Right atrium auricular region (tissue), 2 donors: Measurements from ENCODE around the gene SPOCK2. TPM values are rescaled to one million over a fixed set of nuclear protein-coding genes. Genes with fewer than 3 reads are reported as not detected.
A peak's percentile ranks its signal among the peaks of the same experiment; 100 is the strongest.

ENCODE experiments used
- DNase-seq: peaks from one replicate; pipeline ENCODE4 v3.0.0-alpha.2; 2019; ENCODE audit warnings: low spot score
- H3K27ac ChIP-seq, 2 donors: fragments of 200-600 bp; sonication (generic); 1 replicate in 1 of 2; 2 replicates in 1 of 2; pipeline ENCODE4 v1.5.1; 2016 to 2019
- H3K27me3 ChIP-seq, 2 donors: fragments of 200-600 bp; sonication (generic); one replicate each; pipeline versions ENCODE4 v1.5.1 to v1.6.0; 2017 to 2019
- H3K36me3 ChIP-seq: fragments of 200-600 bp; sonication (generic); one replicate; pipeline ENCODE4 v1.5.1; 2016
- H3K4me1 ChIP-seq, 2 donors: fragments of 200-600 bp; sonication (generic); one replicate each; pipeline versions ENCODE4 v1.5.1 to v1.6.0; 2017 to 2019
- H3K4me3 ChIP-seq, 2 donors: fragments of 200-600 bp; sonication (generic); 1 replicate in 1 of 2; 2 replicates in 1 of 2; pipeline ENCODE4 v1.5.1; 2017 to 2019; ENCODE audit warnings: mild to moderate bottlenecking in 1 of 2, moderate library complexity in 1 of 2
- H3K9me3 ChIP-seq, 2 donors: fragments of 200-600 bp; sonication (generic); one replicate each; pipeline ENCODE4 v1.5.1; 2019
- total RNA-seq, 2 donors: library from RNA; depleted of rRNA; stranded (reverse); fragments of >200 nt; gene quantifications; one replicate each; pipeline ENCODE4 v1.1.0, GENCODE V29; 2016
- TF ChIP-seq, protein P1 (sequence below), 2 donors: fragments of 200-600 bp; sonication (generic); IDR thresholded peaks; one replicate each; pipeline ENCODE4 v1.5.1; 2019; ENCODE audit warnings: antibody characterized with exemption in 2 of 2

The SPOCK2 gene
- total RNA-seq, 2 donors from 2014 or later = 19.3 to 19.8 TPM

DNA sequence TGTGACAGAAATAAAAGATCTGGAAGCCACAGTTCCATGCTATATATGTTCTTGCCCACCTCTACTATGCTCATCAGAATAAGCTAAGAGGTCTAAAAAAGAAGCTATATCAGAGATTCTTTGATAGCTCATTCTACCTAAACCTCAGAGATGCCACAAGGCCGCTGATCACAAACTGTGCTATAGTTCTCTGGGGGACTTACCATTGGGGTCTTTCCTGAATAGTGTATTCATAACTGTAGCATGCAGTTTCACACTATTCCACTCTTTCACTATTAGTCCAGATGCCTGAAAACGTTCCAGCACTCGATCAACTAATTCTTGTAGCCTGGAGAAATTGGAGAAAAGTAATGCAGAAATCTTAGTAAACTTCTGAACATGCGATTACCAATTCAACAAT lies 44.5 kb upstream of the SPOCK2 start:
- TF ChIP-seq, protein P1, sequence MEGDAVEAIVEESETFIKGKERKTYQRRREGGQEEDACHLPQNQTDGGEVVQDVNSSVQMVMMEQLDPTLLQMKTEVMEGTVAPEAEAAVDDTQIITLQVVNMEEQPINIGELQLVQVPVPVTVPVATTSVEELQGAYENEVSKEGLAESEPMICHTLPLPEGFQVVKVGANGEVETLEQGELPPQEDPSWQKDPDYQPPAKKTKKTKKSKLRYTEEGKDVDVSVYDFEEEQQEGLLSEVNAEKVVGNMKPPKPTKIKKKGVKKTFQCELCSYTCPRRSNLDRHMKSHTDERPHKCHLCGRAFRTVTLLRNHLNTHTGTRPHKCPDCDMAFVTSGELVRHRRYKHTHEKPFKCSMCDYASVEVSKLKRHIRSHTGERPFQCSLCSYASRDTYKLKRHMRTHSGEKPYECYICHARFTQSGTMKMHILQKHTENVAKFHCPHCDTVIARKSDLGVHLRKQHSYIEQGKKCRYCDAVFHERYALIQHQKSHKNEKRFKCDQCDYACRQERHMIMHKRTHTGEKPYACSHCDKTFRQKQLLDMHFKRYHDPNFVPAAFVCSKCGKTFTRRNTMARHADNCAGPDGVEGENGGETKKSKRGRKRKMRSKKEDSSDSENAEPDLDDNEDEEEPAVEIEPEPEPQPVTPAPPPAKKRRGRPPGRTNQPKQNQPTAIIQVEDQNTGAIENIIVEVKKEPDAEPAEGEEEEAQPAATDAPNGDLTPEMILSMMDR (IDR thresholded peaks at IDR 0.05) = no peak
- Histone ChIP-seq H3K36me3 (no peaks in the 10 kb centered on the region), H3K4me1 (no peaks in the 10 kb centered on the region), H3K4me3 (no peak overlapping the region), H3K9me3 (no peaks in the 10 kb centered on the region), H3K27ac (no peak overlapping the region), H3K27me3 (no peaks in the 10 kb centered on the region)
- no peak for DNase-seq

DNA sequence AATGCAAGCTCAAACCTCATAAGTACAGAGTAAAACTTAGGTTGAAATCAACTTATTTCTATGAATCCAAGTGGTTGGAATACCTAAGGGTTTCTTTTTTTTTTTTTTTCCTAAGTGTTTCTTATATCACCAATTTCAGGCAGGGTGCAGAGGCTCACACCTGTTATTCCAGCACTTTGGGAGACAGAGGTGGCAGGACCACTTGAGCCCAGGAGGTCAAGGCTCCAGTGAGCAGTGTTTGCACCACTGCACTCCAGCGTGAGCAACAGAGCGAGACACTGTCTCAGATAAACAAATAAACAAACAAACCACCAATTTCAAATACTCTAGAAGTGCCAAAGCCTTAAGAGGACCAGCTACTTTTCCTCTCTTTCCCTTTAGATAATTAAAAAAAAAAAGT lies 39.2 kb upstream of the SPOCK2 start:
- no peaks in the 10 kb centered on the region for H3K4me1 ChIP-seq
- TF ChIP-seq, protein P1 (IDR thresholded peaks at IDR 0.05) = no peak

DNA sequence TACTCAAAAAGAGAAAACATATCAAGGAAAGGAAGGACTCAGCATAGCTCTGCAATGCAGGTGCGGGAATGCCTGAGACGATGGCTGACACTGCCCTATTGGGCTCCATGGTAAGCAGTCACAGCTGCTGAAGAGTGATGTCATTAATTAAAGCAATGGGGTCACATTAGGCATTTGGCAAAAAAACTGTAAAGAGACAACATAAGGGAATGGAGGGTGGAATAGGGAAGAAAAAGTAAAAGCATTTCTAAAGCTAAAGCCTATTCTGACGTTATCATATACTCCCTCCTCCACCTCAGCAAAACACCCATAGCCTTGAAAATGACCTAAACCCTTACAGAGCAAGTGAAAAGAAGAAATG lies 38.5 kb upstream of the SPOCK2 start:
- TF ChIP-seq, protein P1 (IDR thresholded peaks at IDR 0.05) = no peak

More for the DNA sequence above, 39.2 kb upstream of the SPOCK2 start:
- no peak for DNase-seq
- Histone ChIP-seq H3K27me3 (no peaks in the 10 kb centered on the region), H3K36me3 (no peaks in the 10 kb centered on the region), H3K9me3 (no peaks in the 10 kb centered on the region), H3K27ac (no peak overlapping the region), H3K4me3 (no peak overlapping the region)

DNA sequence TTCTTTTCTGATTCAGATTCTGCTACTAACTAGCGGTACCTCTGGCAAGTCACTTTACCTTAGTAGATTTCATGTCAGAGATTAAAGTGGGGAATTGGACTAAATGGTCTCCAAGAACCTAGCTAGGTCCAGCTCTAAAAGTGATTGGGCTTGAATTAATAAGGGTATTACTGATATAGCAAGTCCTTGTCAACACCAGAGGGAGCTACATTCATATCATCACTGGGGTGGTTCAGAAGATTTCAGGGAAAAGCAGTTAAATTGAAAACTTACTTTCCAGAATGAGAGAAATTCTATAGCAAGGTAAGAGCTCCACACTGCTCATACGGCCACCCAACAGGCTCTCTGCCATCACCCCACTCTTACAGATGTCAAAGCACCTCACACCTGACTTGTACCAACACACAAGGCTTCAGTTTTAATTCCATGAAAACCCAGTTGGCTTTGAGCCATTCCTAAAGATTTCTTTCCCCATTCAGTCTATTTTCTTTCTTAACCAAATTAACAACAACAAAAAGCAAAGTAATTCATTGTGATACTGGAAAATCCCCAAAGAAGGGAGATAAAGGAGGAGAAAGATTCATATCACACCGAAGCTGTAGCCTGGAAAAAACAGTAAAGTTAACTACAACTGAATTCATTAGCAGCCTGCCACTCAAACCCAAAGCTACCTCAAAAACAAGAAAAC lies 38.0 kb upstream of the SPOCK2 start:
- Histone ChIP-seq H3K36me3 (no peaks in the 10 kb centered on the region), H3K9me3 (no peaks in the 10 kb centered on the region), H3K27me3 (no peaks in the 10 kb centered on the region), H3K27ac (no peak overlapping the region), H3K4me1 (no peaks in the 10 kb centered on the region), H3K4me3 (no peak overlapping the region)
- TF ChIP-seq, protein P1 (IDR thresholded peaks at IDR 0.05) = peak; percentile 15 to 57
- no peak for DNase-seq

More for the DNA sequence above, 38.5 kb upstream of the SPOCK2 start:
- H3K27ac ChIP-seq = no peak overlapping the region
- no peaks in the 10 kb centered on the region for H3K9me3 ChIP-seq
- H3K4me1 ChIP-seq = no peaks in the 10 kb centered on the region
- no peak overlapping the region for H3K4me3 ChIP-seq
- no peaks in the 10 kb centered on the region for H3K27me3 ChIP-seq
- H3K36me3 ChIP-seq = no peaks in the 10 kb centered on the region
- no peak for DNase-seq

DNA sequence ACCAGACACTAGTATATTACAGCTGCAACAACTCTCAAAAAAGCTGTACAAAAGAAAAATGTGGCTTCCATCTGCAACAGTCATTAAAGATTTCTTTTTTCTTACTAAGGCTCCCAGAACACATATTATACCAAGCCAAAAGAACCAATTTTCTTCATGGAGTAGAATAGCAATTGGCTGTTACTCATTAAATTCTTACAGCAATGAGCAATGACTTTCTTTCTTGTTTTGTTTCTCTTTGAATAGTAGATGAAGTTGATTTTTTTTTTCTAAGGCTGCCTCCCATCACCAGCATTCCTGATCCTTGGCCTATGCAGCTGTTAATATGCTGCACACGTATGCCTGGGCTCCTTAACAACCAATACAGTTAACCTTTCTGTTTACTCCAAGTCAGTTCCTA lies 36.6 kb upstream of the SPOCK2 start:
- no peaks in the 10 kb centered on the region for H3K4me1 ChIP-seq
- DNase-seq = no peak
- H3K9me3 ChIP-seq = no peaks in the 10 kb centered on the region
- peak overlapping the region in 1 of 2 donors; percentile 14 for H3K27ac ChIP-seq
- no peak overlapping the region for H3K4me3 ChIP-seq
- no peaks in the 10 kb centered on the region for H3K27me3 ChIP-seq
- TF ChIP-seq, protein P1 (IDR thresholded peaks at IDR 0.05) = no peak
- no peaks in the 10 kb centered on the region for H3K36me3 ChIP-seq

DNA sequence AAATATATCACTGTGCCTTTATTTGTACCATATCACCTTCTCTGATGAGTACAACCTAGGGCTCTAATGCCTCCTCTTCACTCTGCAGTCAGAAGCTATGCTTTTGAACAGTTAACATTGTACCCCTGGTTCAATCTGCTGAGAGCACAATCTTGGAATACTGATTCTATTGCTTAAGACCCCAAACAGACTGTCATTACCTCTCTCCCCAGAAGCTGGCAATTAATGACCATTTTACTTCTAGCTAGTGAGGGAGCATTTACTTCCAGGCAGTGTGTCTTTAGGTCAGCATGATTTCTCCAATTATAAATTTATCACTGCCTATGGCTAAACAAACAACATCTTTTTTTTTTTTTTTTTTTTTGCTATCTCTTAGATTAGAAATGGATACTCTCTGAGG lies 36.0 kb upstream of the SPOCK2 start:
- Histone ChIP-seq H3K4me3 (no peak overlapping the region), H3K4me1 (no peaks in the 10 kb centered on the region), H3K9me3 (no peaks in the 10 kb centered on the region), H3K36me3 (no peaks in the 10 kb centered on the region), H3K27ac (no peak overlapping the region), H3K27me3 (no peaks in the 10 kb centered on the region)
- TF ChIP-seq, protein P1 (IDR thresholded peaks at IDR 0.05) = no peak
- DNase-seq = no peak
